ENCODE measurements around the gene ZNF436. TPM values are rescaled to one million over a fixed set of nuclear protein-coding genes. Genes with fewer than 3 reads are reported as not detected.

Gene ZNF436
- total and polyA plus RNA-seq, 2 of the 13 experiments (the other 11 are each of a cell fraction or from before 2014, with no cell fraction given) = 4.3 to 9.9 TPM

GRCh38 chr1:23376890-23377811, 7.5 kb upstream of the ZNF436 start (continued):
- TF ChIP-seq CSRNP1 (CRISPR knock-in tag; IDR thresholded peaks at IDR 0.05) (no peak), PREB (CRISPR knock-in tag; IDR thresholded peaks at IDR 0.05) (no peak), GABPA (IDR thresholded peaks at IDR 0.05; ENCODE audit: low read depth, low read length) (no peak), GABPA (CRISPR knock-in tag; IDR thresholded peaks at IDR 0.05; ENCODE audit: low read depth) (no peak), ZNF543 (CRISPR knock-in tag; IDR thresholded peaks at IDR 0.05) (no peak), HIVEP1 (CRISPR knock-in tag; IDR thresholded peaks at IDR 0.05) (no peak), DBP (CRISPR knock-in tag; IDR thresholded peaks at IDR 0.05; ENCODE audit: not compliant biosample characterization) (no peak), HOXA7 (CRISPR knock-in tag; IDR thresholded peaks at IDR 0.05) (no peak), ZNF83 (CRISPR knock-in tag; IDR thresholded peaks at IDR 0.05; ENCODE audit: borderline replicate concordance) (no peak), HDAC1 (CRISPR knock-in tag; IDR thresholded peaks at IDR 0.05) (no peak), ZXDC (CRISPR knock-in tag; IDR thresholded peaks at IDR 0.05) (no peak), CERS6 (CRISPR knock-in tag; IDR thresholded peaks at IDR 0.05) (no peak), ETS1 (CRISPR knock-in tag; IDR thresholded peaks at IDR 0.05) (no peak), ZNF503 (CRISPR knock-in tag; IDR thresholded peaks at IDR 0.05) (no peak), ARID2 (CRISPR knock-in tag; IDR thresholded peaks at IDR 0.05; ENCODE audit: borderline replicate concordance) (no peak), SALL1 (CRISPR knock-in tag; IDR thresholded peaks at IDR 0.05) (peak; percentile 23; the same call in 1 of the 2 replicates)

All from HepG2 (cell line).